ENCODE measurements around the gene PLIN3. TPM values are rescaled to one million over a fixed set of nuclear protein-coding genes. Genes with fewer than 3 reads are reported as not detected.
"Not testable (repeated sequence)": the region's sequence is repeated elsewhere in the genome, so short reads cannot be mapped to it uniquely, and the experiment has no call there.

The PLIN3 gene
- 10 to 100 TPM; 56.6 to 88.6 TPM for total RNA-seq
- long read RNA-seq, donor 1, transcript PLIN3-201 (8 exons, 2,333 nt), result major isoform, 70 of 94 reads
- long read RNA-seq, donor 1, partial matches to known transcripts, result 6 of 94 reads
- long read RNA-seq, donor 1, other reads (novel, unspliced or antisense), result 16 of 94 reads
- long read RNA-seq, donor 2, transcript PLIN3-201 (8 exons, 2,333 nt), result major isoform, 847 of 1,050 reads
- long read RNA-seq, donor 2, transcript PLIN3-202 (8 exons, 1,535 nt), result minor isoform, 16 of 1,050 reads
- long read RNA-seq, donor 2, partial matches to known transcripts, result 74 of 1,050 reads
- long read RNA-seq, donor 2, other reads (novel, unspliced or antisense), result 112 of 1,050 reads

GRCh38 chr19:4867534-4868285 is at the start of gene PLIN3:
Gene PLIN3 (minus strand): TSS chr19:4867667. CDS start chr19:4861394, 6,273 bp downstream.
- intact Hi-C loops (cut with DNase I), result no loop called here
- DNase-seq (ENCODE audit: low spot score), result peak; percentile 99

- intact Hi-C loops (cut with DNase I), result loop anchor here in 1 of 2 donors (2.0 to 10.0 kb wide), 2 partner anchors 62 to 336 kb away; no protein-coding TSS in a partner anchor
- no peak for DNase-seq (ENCODE audit: low spot score)
These were observed 49.0 kb upstream of the PLIN3 start for GRCh38 chr19:4916292-4917082.

- DNase-seq (ENCODE audit: low spot score), result no peak
- intact Hi-C loops (cut with DNase I), result loop anchor here (5.0 to 10.0 kb wide), 3 partner anchors 43 to 103 kb away; no protein-coding TSS in a partner anchor
These were observed 47.5 kb upstream of the PLIN3 start for GRCh38 chr19:4914736-4915501.

- DNase-seq (ENCODE audit: low spot score), result no peak
- intact Hi-C loops (cut with DNase I), result loop anchor here (5.0 to 10.0 kb wide), 3 partner anchors 42 to 102 kb away; no protein-coding TSS in a partner anchor
These were observed 46.7 kb upstream of the PLIN3 start for GRCh38 chr19:4913996-4914735.

- intact Hi-C loops (cut with DNase I), result loop anchor here (5.0 to 10.0 kb wide), 3 partner anchors 40 to 100 kb away; no protein-coding TSS in a partner anchor
- DNase-seq (ENCODE audit: low spot score), result peak; percentile 96
These were observed 44.6 kb upstream of the PLIN3 start for GRCh38 chr19:4911786-4912672.

- no peak for DNase-seq (ENCODE audit: low spot score)
- intact Hi-C loops (cut with DNase I), result loop anchor here (5.0 to 10.0 kb wide), 3 partner anchors 39 to 99 kb away; no protein-coding TSS in a partner anchor
These were observed 43.8 kb upstream of the PLIN3 start for GRCh38 chr19:4911314-4911713.

- intact Hi-C loops (cut with DNase I), result loop anchor here (5.0 to 10.0 kb wide), 3 partner anchors 38 to 98 kb away; no protein-coding TSS in a partner anchor
- no peak for DNase-seq (ENCODE audit: low spot score)
These were observed 43.3 kb upstream of the PLIN3 start for GRCh38 chr19:4910594-4911281.

GRCh38 chr19:4909897-4910593 is 42.6 kb upstream of the PLIN3 start:
- peak; percentile 97 for DNase-seq (ENCODE audit: low spot score)
- intact Hi-C loops (cut with DNase I), result loop anchor here (5.0 to 10.0 kb wide), 3 partner anchors 38 to 98 kb away; no protein-coding TSS in a partner anchor

GRCh38 chr19:4909156-4909896 is 41.9 kb upstream of the PLIN3 start, which contains the start of gene UHRF1:
Gene UHRF1 (plus strand): TSS chr19:4909501. CDS start chr19:4910886, 1,385 bp downstream.
- DNase-seq (ENCODE audit: low spot score), result no peak
- intact Hi-C loops (cut with DNase I), result no loop called here

GRCh38 chr19:4908781-4909155 is 41.3 kb upstream of the PLIN3 start:
- no peak for DNase-seq (ENCODE audit: low spot score)

GRCh38 chr19:4908360-4908759 is 40.9 kb upstream of the PLIN3 start:
- intact Hi-C loops (cut with DNase I), result no loop called here
- no peak for DNase-seq (ENCODE audit: low spot score)

More at GRCh38 chr19:4908781-4909155, 41.3 kb upstream of the PLIN3 start:
- intact Hi-C loops (cut with DNase I), result no loop called here

- no peak for DNase-seq (ENCODE audit: low spot score)
- intact Hi-C loops (cut with DNase I), result no loop called here
These were observed 39.5 kb upstream of the PLIN3 start for GRCh38 chr19:4906963-4907362.

- intact Hi-C loops (cut with DNase I), result no loop called here
- no peak for DNase-seq (ENCODE audit: low spot score)
These were observed 37.0 kb upstream of the PLIN3 start for GRCh38 chr19:4904481-4904880.

- DNase-seq (ENCODE audit: low spot score), result no peak
- intact Hi-C loops (cut with DNase I), result no loop called here
These were observed 35.3 kb upstream of the PLIN3 start, which contains the start of gene ARRDC5 for GRCh38 chr19:4902796-4903195. Gene ARRDC5 (minus strand): TSS chr19:4902896. CDS start chr19:4902825, 71 bp downstream.

- DNase-seq (ENCODE audit: low spot score); intact Hi-C loops (cut with DNase I): not testable (repeated sequence)
These were observed 33.4 kb upstream of the PLIN3 start for GRCh38 chr19:4900879-4901278.

All from posterior vena cava (tissue), 2 donors.